Breast epithelium (tissue), 4 donors: ENCODE data around the gene UBASH3B. TPM values are rescaled to one million over a fixed set of nuclear protein-coding genes. Genes with fewer than 3 reads are reported as not detected.

Source experiments
- DNase-seq, 2 donors: peaks; one replicate each; pipeline ENCODE4 v3.0.0-alpha.2; 2019; ENCODE audit warnings: low spot score in 2 of 2
- H3K27ac ChIP-seq, 2 donors: fragments of 200-600 bp; sonication (generic) in 1 of 2; one replicate each; pipeline ENCODE4 v1.5.1; 2016 to 2019; ENCODE audit warnings: mild to moderate bottlenecking in 1 of 2
- H3K27me3 ChIP-seq, 2 donors: fragments of 200-600 bp; sonication (generic) in 1 of 2; one replicate each; pipeline versions ENCODE4 v1.5.1 to v1.6.0; 2017 to 2019; ENCODE audit warnings: control low read depth in 1 of 2, mild to moderate bottlenecking in 1 of 2
- H3K36me3 ChIP-seq: fragments of 200-600 bp; one replicate; pipeline ENCODE4 v1.5.1; 2019
- H3K4me1 ChIP-seq, 2 donors: fragments of 200-600 bp; sonication (generic); one replicate each; pipeline ENCODE4 v1.5.1; 2016 to 2019; ENCODE audit warnings: control low read depth in 1 of 2
- H3K4me3 ChIP-seq, 3 donors: fragments of 200-600 bp; sonication (generic); 1 replicate in 2 of 3; 2 replicates in 1 of 3; pipeline ENCODE4 v1.5.1; 2016 to 2019; ENCODE audit warnings: mild to moderate bottlenecking in 3 of 3, moderate library complexity in 2 of 3
- H3K9me3 ChIP-seq, 2 donors: fragments of 200-600 bp; sonication (generic) in 1 of 2; one replicate each; pipeline ENCODE4 v1.5.1; 2016 to 2019; ENCODE audit warnings: control low read depth in 1 of 2
- CTCF ChIP-seq, 3 donors: fragments of 450-650 bp; IDR thresholded peaks; one replicate each; pipeline ENCODE4 v1.5.1; 2016 to 2017; ENCODE audit warnings: antibody characterized with exemption in 3 of 3, mild to moderate bottlenecking in 3 of 3, moderate library complexity in 3 of 3
- POLR2A ChIP-seq: fragments of 450-650 bp; IDR thresholded peaks from one replicate; pipeline ENCODE4 v1.6.1; 2016; ENCODE audit warnings: antibody characterized with exemption, mild to moderate bottlenecking, moderate library complexity
- POLR2AphosphoS5 ChIP-seq, 3 donors: sonication (generic); formaldehyde crosslinking; IDR thresholded peaks; one replicate each; pipeline ENCODE4 v1.6.1; 2017; ENCODE audit warnings: antibody characterized with exemption in 3 of 3
- intact Hi-C: fragments of 100-400 bp; cut with DNase I; formaldehyde crosslinking; loops from one replicate; pipeline ENCODE4 v1.15.1; 2023; ENCODE audit warnings: low total_unique reads
- total RNA-seq, 3 donors: library from RNA; depleted of rRNA; stranded (reverse); fragments of >200 nt; gene quantifications; one replicate each; pipeline ENCODE4 v1.1.0, GENCODE V29; 2016

The UBASH3B gene
- total RNA-seq, 3 donors from 2014 or later = 4.7 to 6.2 (median 4.8) TPM

- no peaks in the 10 kb centered on the region for H3K36me3 ChIP-seq
- no peaks in the 10 kb centered on the region for H3K9me3 ChIP-seq
- no peaks in the 10 kb centered on the region for H3K4me1 ChIP-seq
- no peaks in the 10 kb centered on the region for H3K27me3 ChIP-seq
- intact Hi-C loops = no loop called here
- no peak overlapping the region for H3K27ac ChIP-seq
- no peak for TF ChIP-seq POLR2A
- TF ChIP-seq CTCF (IDR thresholded peaks at IDR 0.05) = no peak
- TF ChIP-seq POLR2AphosphoS5 (IDR thresholded peaks at IDR 0.05) = no peak
- H3K4me3 ChIP-seq = no peak overlapping the region
- DNase-seq = no peak
Measured at GRCh38 chr11:122776546-122776945, 121.0 kb downstream of the UBASH3B start.

- intact Hi-C loops = no loop called here
- no peak for TF ChIP-seq POLR2AphosphoS5 (IDR thresholded peaks at IDR 0.05)
- TF ChIP-seq CTCF (IDR thresholded peaks at IDR 0.05) = no peak
- TF ChIP-seq POLR2A = no peak
Measured at GRCh38 chr11:122777343-122777742, 121.8 kb downstream of the UBASH3B start.

GRCh38 chr11:122778148-122778547, 122.6 kb downstream of the UBASH3B start:
- Histone ChIP-seq H3K4me1 (no peaks in the 10 kb centered on the region), H3K27ac (no peak overlapping the region), H3K9me3 (no peaks in the 10 kb centered on the region), H3K27me3 (no peaks in the 10 kb centered on the region), H3K4me3 (no peak overlapping the region), H3K36me3 (no peaks in the 10 kb centered on the region)
- no peak for DNase-seq
- TF ChIP-seq POLR2AphosphoS5 (IDR thresholded peaks at IDR 0.05) = no peak
- no peak for TF ChIP-seq POLR2A
- intact Hi-C loops = no loop called here

More at GRCh38 chr11:122777343-122777742, 121.8 kb downstream of the UBASH3B start:
- DNase-seq = no peak
- H3K9me3 ChIP-seq = no peaks in the 10 kb centered on the region
- H3K27me3 ChIP-seq = no peaks in the 10 kb centered on the region
- no peak overlapping the region for H3K4me3 ChIP-seq
- H3K36me3 ChIP-seq = no peaks in the 10 kb centered on the region
- H3K4me1 ChIP-seq = no peaks in the 10 kb centered on the region
- no peak overlapping the region for H3K27ac ChIP-seq

- H3K27ac ChIP-seq = no peak overlapping the region
- H3K27me3 ChIP-seq = no peaks in the 10 kb centered on the region
- H3K36me3 ChIP-seq = no peaks in the 10 kb centered on the region
- H3K9me3 ChIP-seq = no peaks in the 10 kb centered on the region
- DNase-seq = no peak
- no peak overlapping the region for H3K4me3 ChIP-seq
- no peaks in the 10 kb centered on the region for H3K4me1 ChIP-seq
- TF ChIP-seq POLR2A = no peak
- TF ChIP-seq CTCF (IDR thresholded peaks at IDR 0.05) = no peak
- TF ChIP-seq POLR2AphosphoS5 (IDR thresholded peaks at IDR 0.05) = no peak
- intact Hi-C loops = no loop called here
Measured at GRCh38 chr11:122779047-122779629, 123.6 kb downstream of the UBASH3B start.

GRCh38 chr11:122780296-122780949, 124.9 kb downstream of the UBASH3B start:
- no peak for TF ChIP-seq POLR2A
- no peaks in the 10 kb centered on the region for H3K4me1 ChIP-seq
- H3K27ac ChIP-seq = peak overlapping the region in 1 of 2 donors; percentile 17
- no peaks in the 10 kb centered on the region for H3K27me3 ChIP-seq
- intact Hi-C loops = loop anchor here (5.0 kb wide), 1 partner anchor 113 kb away; no protein-coding TSS in a partner anchor
- no peaks in the 10 kb centered on the region for H3K9me3 ChIP-seq
- no peak for DNase-seq
- no peaks in the 10 kb centered on the region for H3K36me3 ChIP-seq
- H3K4me3 ChIP-seq = no peak overlapping the region
